Measurements from ENCODE around the gene PCNX4. TPM values are rescaled to one million over a fixed set of nuclear protein-coding genes. Genes with fewer than 3 reads are reported as not detected.

Gene PCNX4
- total RNA-seq, 2 donors from 2014 or later, result 29.7 to 29.9 TPM

GRCh38 chr14:60133487-60133886 lies 41.8 kb downstream of the PCNX4 start:
- Mint-ChIP-seq H3K27ac (peak overlapping the region; percentile 2), H3K27me3 (no peaks in the 10 kb centered on the region), H3K9me3 (no peaks in the 10 kb centered on the region), H3K36me3 (ENCODE audit: low read depth) (peaks cover 31% of the 10 kb centered on the region), H3K4me1 (no peaks in the 10 kb centered on the region), H3K4me3 (no peak overlapping the region)
- ATAC-seq (replicated peaks), result no peak

GRCh38 chr14:60134702-60135101 lies 43.0 kb downstream of the PCNX4 start:
- ATAC-seq (replicated peaks), result no peak
- Mint-ChIP-seq H3K27me3 (no peaks in the 10 kb centered on the region), H3K36me3 (ENCODE audit: low read depth) (peaks cover 28% of the 10 kb centered on the region), H3K4me3 (no peak overlapping the region), H3K27ac (no peak overlapping the region), H3K4me1 (no peaks in the 10 kb centered on the region), H3K9me3 (no peaks in the 10 kb centered on the region)

DNA sequence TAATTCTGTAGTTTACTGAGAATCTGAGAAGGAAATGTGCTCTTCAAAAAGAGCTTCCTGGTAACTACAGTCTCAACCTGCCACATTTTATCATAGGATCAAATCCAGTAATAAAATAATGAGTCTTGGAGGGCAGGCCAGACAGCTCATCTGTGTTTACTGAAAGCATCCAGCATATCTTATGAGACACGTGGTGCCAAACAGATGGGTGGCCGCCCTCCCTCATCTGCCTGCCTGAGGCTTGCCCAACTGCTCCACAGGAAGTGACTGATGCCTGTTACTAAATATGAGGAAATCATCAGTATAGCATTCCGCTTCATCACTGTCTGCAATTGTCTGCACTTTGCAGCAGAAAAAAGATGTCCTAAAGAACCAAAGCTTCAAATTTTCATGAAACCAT lies 60.0 kb downstream of the PCNX4 start:
- Mint-ChIP-seq H3K4me1 (peaks cover 30% of the 10 kb centered on the region), H3K27me3 (no peaks in the 10 kb centered on the region), H3K27ac (peak overlapping the region; percentile 87), H3K36me3 (ENCODE audit: low read depth) (peaks cover 88% of the 10 kb centered on the region), H3K4me3 (peak overlapping the region; percentile 54), H3K9me3 (no peaks in the 10 kb centered on the region)
- peak; percentile 99 for ATAC-seq (replicated peaks)

DNA sequence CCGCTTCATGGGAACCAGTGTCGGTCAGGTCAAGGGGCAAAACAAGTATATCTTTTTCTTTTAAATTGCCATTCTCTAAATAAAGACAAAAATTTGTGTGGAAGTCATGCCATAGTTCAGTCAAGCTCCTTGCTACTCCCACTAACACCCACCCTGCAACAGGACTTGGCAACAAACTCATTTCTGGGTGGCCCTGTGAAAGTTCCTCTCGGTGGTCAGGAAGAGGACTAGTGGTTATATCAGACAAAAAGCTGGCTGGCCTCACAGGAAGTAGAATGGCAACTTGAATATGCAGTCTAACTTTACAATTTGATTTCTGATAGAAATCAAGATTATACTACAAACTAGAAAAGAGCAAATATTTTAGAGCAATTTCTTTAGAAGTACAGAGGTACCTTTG lies 62.3 kb downstream of the PCNX4 start:
- Mint-ChIP-seq H3K27me3 (no peaks in the 10 kb centered on the region), H3K36me3 (ENCODE audit: low read depth) (peaks cover 69% of the 10 kb centered on the region), H3K27ac (peak overlapping the region; percentile 61), H3K4me1 (peaks cover 39% of the 10 kb centered on the region), H3K9me3 (no peaks in the 10 kb centered on the region), H3K4me3 (peak overlapping the region; percentile 37)
- ATAC-seq (replicated peaks), result no peak

DNA sequence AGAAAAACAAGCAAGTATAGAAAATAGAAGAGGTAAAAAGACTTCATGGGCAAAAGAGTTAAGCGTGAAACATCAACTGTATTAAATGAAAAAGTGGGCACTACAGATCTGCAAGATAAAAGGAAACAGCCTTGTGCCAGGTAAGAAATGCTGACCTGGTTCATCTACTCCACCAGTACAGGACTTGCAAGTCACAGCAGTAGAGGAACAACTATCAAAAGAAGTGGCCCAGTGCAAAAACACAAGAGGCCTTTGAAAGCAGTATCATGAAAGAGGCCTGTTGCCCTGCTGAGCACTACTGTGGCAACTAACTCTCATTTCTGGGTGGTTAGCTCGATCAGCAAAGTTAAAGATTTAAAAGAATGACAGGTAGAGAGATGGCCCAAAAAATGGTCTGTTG lies 62.9 kb downstream of the PCNX4 start:
- Mint-ChIP-seq H3K36me3 (ENCODE audit: low read depth) (peaks cover 62% of the 10 kb centered on the region), H3K27ac (peak overlapping the region; percentile 61), H3K9me3 (no peaks in the 10 kb centered on the region), H3K27me3 (no peaks in the 10 kb centered on the region), H3K4me1 (peaks cover 42% of the 10 kb centered on the region), H3K4me3 (peak overlapping the region; percentile 37)
- ATAC-seq (replicated peaks), result no peak

- Mint-ChIP-seq H3K36me3 (ENCODE audit: low read depth) (peaks cover 18% of the 10 kb centered on the region), H3K27ac (no peak overlapping the region), H3K4me3 (no peak overlapping the region), H3K27me3 (no peaks in the 10 kb centered on the region), H3K9me3 (no peaks in the 10 kb centered on the region), H3K4me1 (peaks cover 37% of the 10 kb centered on the region)
- ATAC-seq (replicated peaks), result no peak
Observed at GRCh38 chr14:60160422-60160821, 68.7 kb downstream of the PCNX4 start.

DNA sequence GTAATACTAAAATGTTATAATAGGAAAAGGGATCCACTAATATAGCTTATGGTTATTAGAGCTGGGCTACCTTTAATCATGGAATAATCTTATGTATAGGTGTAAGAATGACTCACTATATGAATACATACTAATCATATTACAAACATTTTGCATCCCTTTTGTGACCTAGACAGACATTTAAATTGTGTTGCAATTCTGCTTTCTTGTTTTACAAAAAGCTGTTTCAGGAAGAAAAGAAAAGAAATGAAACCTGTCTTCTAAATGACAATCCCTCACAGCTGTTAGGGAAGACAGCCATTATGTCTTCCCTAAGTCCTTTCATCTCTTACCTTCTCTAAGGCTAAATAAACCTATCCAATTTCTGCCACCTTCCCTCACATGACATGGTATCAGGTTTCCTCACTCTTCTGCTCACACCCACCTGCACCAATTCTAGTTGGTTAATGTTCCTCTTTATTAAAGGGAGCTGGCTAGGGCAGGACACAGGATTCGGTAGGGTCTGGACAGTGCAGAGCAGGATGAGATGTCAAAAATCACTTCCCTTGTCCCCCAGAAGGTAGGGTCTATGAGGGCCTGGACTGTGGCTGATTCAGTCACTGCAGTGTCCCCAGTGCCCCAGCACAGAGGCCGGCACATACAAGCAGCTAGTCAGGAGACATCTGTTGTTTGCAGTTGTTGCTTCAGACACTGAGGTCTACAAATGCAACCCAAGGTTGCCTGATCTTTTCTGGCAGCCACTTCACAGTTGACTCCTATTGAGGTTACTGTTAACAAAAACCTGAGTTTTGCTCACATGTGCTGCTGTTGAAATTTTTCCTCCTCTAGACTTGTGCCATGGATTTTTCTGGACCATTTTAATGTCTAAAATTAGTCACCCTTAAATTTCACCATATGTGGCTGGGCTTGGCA lies 69.7 kb downstream of the PCNX4 start:
- peaks cover 10% of the 10 kb centered on the region for H3K36me3 Mint-ChIP-seq (ENCODE audit: low read depth)
- peak overlapping the region; percentile 45 for H3K27ac Mint-ChIP-seq
- no peaks in the 10 kb centered on the region for H3K9me3 Mint-ChIP-seq
- no peak for ATAC-seq (replicated peaks)
- peak overlapping the region; percentile 27 for H3K4me3 Mint-ChIP-seq
- H3K27me3 Mint-ChIP-seq, result no peaks in the 10 kb centered on the region
- H3K4me1 Mint-ChIP-seq, result peaks cover 39% of the 10 kb centered on the region

DNA sequence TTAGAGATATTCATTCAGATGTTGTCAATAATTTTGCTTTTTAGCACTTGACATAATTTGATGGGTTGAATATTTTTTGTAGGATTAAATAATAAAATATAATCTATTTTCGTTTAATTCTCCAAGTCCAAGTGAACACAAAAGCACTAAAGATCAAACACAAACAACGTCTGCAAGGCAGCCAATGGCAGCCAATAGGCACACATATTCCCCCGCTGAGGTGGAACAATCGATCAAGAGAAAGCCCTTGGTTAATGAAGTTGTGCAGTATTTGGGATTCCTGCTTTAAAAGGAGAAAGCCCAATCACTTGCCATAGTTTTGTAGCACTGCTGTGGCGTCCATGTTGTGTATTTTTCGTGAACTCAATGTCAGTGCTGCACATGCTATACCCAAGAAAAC lies 72.0 kb downstream of the PCNX4 start:
- Mint-ChIP-seq H3K27ac (no peak overlapping the region), H3K36me3 (ENCODE audit: low read depth) (peaks cover 10% of the 10 kb centered on the region), H3K4me3 (peak overlapping the region; percentile 94), H3K27me3 (no peaks in the 10 kb centered on the region), H3K9me3 (no peaks in the 10 kb centered on the region), H3K4me1 (peaks cover 34% of the 10 kb centered on the region)
- no peak for ATAC-seq (replicated peaks)

- no peaks in the 10 kb centered on the region for H3K27me3 Mint-ChIP-seq
- no peak for ATAC-seq (replicated peaks)
- peaks cover 10% of the 10 kb centered on the region for H3K36me3 Mint-ChIP-seq (ENCODE audit: low read depth)
- H3K9me3 Mint-ChIP-seq, result no peaks in the 10 kb centered on the region
- H3K4me3 Mint-ChIP-seq, result peak overlapping the region; percentile 94
- peak overlapping the region; percentile 95 for H3K27ac Mint-ChIP-seq
- H3K4me1 Mint-ChIP-seq, result peaks cover 34% of the 10 kb centered on the region
Observed at GRCh38 chr14:60164404-60164711, 72.6 kb downstream of the PCNX4 start.

- Mint-ChIP-seq H3K9me3 (no peaks in the 10 kb centered on the region), H3K36me3 (ENCODE audit: low read depth) (peaks cover 10% of the 10 kb centered on the region), H3K4me3 (peak within 1 kb of the TSS; percentile 94), H3K27me3 (no peaks in the 10 kb centered on the region), H3K4me1 (peaks cover 29% of the 10 kb centered on the region), H3K27ac (peak within 1 kb of the TSS; percentile 96)
- peak; percentile 92 for ATAC-seq (replicated peaks)
Observed at GRCh38 chr14:60164712-60165546, 73.2 kb downstream of the PCNX4 start, which contains the start of gene DHRS7. DHRS7 (minus strand) TSS chr14:60165398; CDS start chr14:60165309, 89 bp downstream.

GRCh38 chr14:60165547-60165876 lies 73.8 kb downstream of the PCNX4 start:
- peaks cover 29% of the 10 kb centered on the region for H3K4me1 Mint-ChIP-seq
- H3K9me3 Mint-ChIP-seq, result no peaks in the 10 kb centered on the region
- no peaks in the 10 kb centered on the region for H3K27me3 Mint-ChIP-seq
- H3K27ac Mint-ChIP-seq, result peak overlapping the region; percentile 96
- H3K4me3 Mint-ChIP-seq, result peak overlapping the region; percentile 94
- H3K36me3 Mint-ChIP-seq (ENCODE audit: low read depth), result peaks cover 10% of the 10 kb centered on the region
- peak; percentile 12 for ATAC-seq (replicated peaks)

- peak overlapping the region; percentile 94 for H3K4me3 Mint-ChIP-seq
- peaks cover 10% of the 10 kb centered on the region for H3K36me3 Mint-ChIP-seq (ENCODE audit: low read depth)
- peak; percentile 20 for ATAC-seq (replicated peaks)
- H3K9me3 Mint-ChIP-seq, result no peaks in the 10 kb centered on the region
- H3K27ac Mint-ChIP-seq, result peak overlapping the region; percentile 96
- no peaks in the 10 kb centered on the region for H3K27me3 Mint-ChIP-seq
- peaks cover 28% of the 10 kb centered on the region for H3K4me1 Mint-ChIP-seq
Observed at GRCh38 chr14:60166142-60166541, 74.4 kb downstream of the PCNX4 start.

DNA sequence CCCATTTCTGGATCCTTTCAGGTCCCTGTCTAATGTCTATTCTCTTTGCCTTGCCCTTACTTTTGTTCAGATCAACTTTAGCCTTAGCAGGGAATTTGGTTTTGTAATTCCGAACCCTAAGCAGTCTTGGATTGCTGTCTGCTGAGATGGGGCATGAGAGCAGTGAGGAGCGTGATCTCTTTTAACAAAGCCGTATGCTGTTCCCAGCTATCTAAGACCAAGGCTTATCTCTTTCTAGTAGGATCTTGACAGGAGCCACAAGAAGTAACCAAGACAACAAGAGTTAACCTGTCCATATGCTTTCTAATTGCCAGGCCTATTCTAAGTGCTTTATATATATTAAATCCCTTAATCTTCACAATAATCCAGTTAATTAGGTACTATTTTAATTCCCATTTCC lies 78.0 kb downstream of the PCNX4 start:
- H3K9me3 Mint-ChIP-seq, result no peaks in the 10 kb centered on the region
- peaks cover 12% of the 10 kb centered on the region for H3K4me1 Mint-ChIP-seq
- H3K27ac Mint-ChIP-seq, result no peak overlapping the region
- H3K4me3 Mint-ChIP-seq, result no peak overlapping the region
- H3K27me3 Mint-ChIP-seq, result no peaks in the 10 kb centered on the region
- ATAC-seq (replicated peaks), result no peak
- H3K36me3 Mint-ChIP-seq (ENCODE audit: low read depth), result no peaks in the 10 kb centered on the region

GRCh38 chr14:60170948-60171347 lies 79.2 kb downstream of the PCNX4 start:
- H3K9me3 Mint-ChIP-seq, result no peaks in the 10 kb centered on the region

GRCh38 chr14:60171690-60172089 lies 80.0 kb downstream of the PCNX4 start:
- Mint-ChIP-seq H3K36me3 (ENCODE audit: low read depth) (no peaks in the 10 kb centered on the region), H3K4me3 (no peak overlapping the region), H3K27me3 (peaks cover 5% of the 10 kb centered on the region), H3K9me3 (no peaks in the 10 kb centered on the region), H3K27ac (no peak overlapping the region), H3K4me1 (peaks cover under 1% of the 10 kb centered on the region)
- no peak for ATAC-seq (replicated peaks)

More at GRCh38 chr14:60170948-60171347, 79.2 kb downstream of the PCNX4 start:
- Mint-ChIP-seq H3K4me1 (peaks cover 8% of the 10 kb centered on the region), H3K36me3 (ENCODE audit: low read depth) (no peaks in the 10 kb centered on the region), H3K4me3 (no peak overlapping the region), H3K27me3 (peaks cover 5% of the 10 kb centered on the region), H3K27ac (no peak overlapping the region)
- ATAC-seq (replicated peaks), result no peak

Measured in activated T-helper 17 cell treated with anti-CD3 and anti-CD28 coated beads, Interleukin-2, amount 50 U/mL, for 72 hours (primary cell).